ENCODE measurements around the gene CAPG. TPM values are rescaled to one million over a fixed set of nuclear protein-coding genes. Genes with fewer than 3 reads are reported as not detected.

CAPG gene
- polyA plus RNA-seq, 2 of the 4 experiments (the other 2 are of a cell fraction) = 57.5 to 81.0 TPM

DNA sequence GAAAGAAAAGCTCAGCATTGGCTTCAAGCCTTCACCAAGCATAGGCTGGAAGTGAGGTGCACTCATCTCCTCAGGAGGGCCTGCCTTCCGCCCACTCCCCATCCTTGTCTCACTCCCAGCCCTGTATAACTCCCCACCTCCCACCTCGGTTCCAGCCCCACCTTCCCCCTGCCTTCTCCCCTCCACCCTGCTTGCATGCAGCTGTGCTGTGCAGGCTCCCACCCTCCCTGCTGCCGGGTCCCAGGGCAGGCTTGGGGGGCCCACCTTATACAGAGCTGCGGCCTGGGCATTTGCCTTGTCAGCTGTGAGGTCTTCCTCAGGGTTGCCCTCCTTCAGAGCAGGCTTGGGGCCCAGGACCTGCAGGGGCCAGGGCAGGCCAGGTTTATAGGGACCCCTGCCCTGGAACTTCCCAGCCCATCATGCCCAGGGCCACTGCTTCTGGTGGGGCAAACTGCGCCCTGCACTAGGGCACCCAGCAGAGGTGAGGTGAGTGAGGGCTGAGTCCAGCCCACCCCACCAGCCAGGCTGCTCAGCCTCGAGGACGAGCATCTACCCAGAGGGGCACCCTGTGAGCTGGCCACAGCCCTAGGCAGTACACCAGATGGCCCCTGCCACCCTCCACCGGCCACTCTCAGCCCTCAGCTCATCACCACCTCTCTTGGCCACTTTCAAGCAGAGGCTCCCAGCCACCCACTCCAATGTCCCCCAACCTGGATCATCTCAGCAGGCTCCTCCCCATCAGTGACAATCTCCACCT lies 11.6 kb downstream of the CAPG start:
- 89% methylated on average over 5 of the region's 8 CpGs for WGBS (ENCODE audit: missing lambda C conversion rate)
- Histone ChIP-seq H3K9me3 (peaks cover 5% of the 10 kb centered on the region; the same call in 2 of the 3 replicates), H3K27ac (no peak overlapping the region), H3K4me3 (no peak overlapping the region), H3K4me2 (no peak overlapping the region), H3K4me1 (no peaks in the 10 kb centered on the region)
- POLR2A ChIA-PET = interaction anchor here (0.5 to 1.5 kb wide), 2 partner anchors 44 to 140 kb away, joined by 3 read pairs; partner anchors contain the start of genes ELMOD3, MAT2A and RETSAT
- FAIRE-seq = no peak
- TF ChIP-seq RARB (CRISPR knock-in tag; IDR thresholded peaks at IDR 0.05) = no peak
- TF ChIP-seq HOXB5 (CRISPR knock-in tag; IDR thresholded peaks at IDR 0.05) = no peak
- TF ChIP-seq FOSL2 (IDR thresholded peaks at IDR 0.05) = no peak
- no peak for TF ChIP-seq FOSL2 (CRISPR knock-in tag; IDR thresholded peaks at IDR 0.05)
- no peak for TF ChIP-seq JUNB (IDR thresholded peaks at IDR 0.05)
- no peak for TF ChIP-seq CBX8 (IDR thresholded peaks at IDR 0.05)
- no peak for TF ChIP-seq REST (IDR thresholded peaks at IDR 0.05)
- no peak for TF ChIP-seq HOXB13 (CRISPR knock-in tag; IDR thresholded peaks at IDR 0.05; ENCODE audit: low read depth)
- no peak for TF ChIP-seq KDM1A (IDR thresholded peaks at IDR 0.05; ENCODE audit: low read depth)
- TF ChIP-seq CHD4 (IDR thresholded peaks at IDR 0.05; ENCODE audit: borderline replicate concordance) = no peak
- TF ChIP-seq EP300 (IDR thresholded peaks at IDR 0.05) = no peak
- no peak for TF ChIP-seq SREBF2 (IDR thresholded peaks at IDR 0.05)
- no peak for TF ChIP-seq SMC3 (IDR thresholded peaks at IDR 0.05)
- no peak; a peak in 1 of 6 replicates for ATAC-seq
- no peak for DNase-seq (ENCODE audit: low read depth in 1 of 2, low spot score in 1 of 2)
- CTCF ChIA-PET = interaction anchor here (0.6 to 41.9 kb wide), 8 partner anchors 9 to 337 kb away, joined by 3 to 1185 read pairs (median 4); partner anchors contain the start of genes GGCX and MAT2A

- WGBS (ENCODE audit: missing lambda C conversion rate) = 66% methylated on average over 4 of the region's 4 CpGs
- DNase-seq (ENCODE audit: low read depth in 1 of 2, low spot score in 1 of 2) (no peak), FAIRE-seq (no peak)
Observed at GRCh38 chr2:85397925-85398331, 12.2 kb downstream of the CAPG start.

More at GRCh38 chr2:85397925-85398331, 12.2 kb downstream of the CAPG start:
- ATAC-seq = no peak
- H3K9me3 ChIP-seq = no peaks in the 10 kb centered on the region; the same call in 2 of the 3 replicates
- ChIA-PET POLR2A (interaction anchor here (1.5 kb wide), 1 partner anchor 141 kb away, joined by 3 read pairs; the partner anchor contains the start of gene MAT2A), CTCF (interaction anchor here (0.6 to 41.9 kb wide), 4 partner anchors 9 to 338 kb away, joined by 3 to 1185 read pairs (median 4); partner anchors contain the start of genes GGCX and MAT2A)
- no peak overlapping the region for H3K4me3 ChIP-seq
- TF ChIP-seq, protein P1, sequence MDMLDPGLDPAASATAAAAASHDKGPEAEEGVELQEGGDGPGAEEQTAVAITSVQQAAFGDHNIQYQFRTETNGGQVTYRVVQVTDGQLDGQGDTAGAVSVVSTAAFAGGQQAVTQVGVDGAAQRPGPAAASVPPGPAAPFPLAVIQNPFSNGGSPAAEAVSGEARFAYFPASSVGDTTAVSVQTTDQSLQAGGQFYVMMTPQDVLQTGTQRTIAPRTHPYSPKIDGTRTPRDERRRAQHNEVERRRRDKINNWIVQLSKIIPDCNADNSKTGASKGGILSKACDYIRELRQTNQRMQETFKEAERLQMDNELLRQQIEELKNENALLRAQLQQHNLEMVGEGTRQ (IDR thresholded peaks at IDR 0.05) = no peak
- TF ChIP-seq RARB (CRISPR knock-in tag; IDR thresholded peaks at IDR 0.05) (no peak), ZFP36 (IDR thresholded peaks at IDR 0.05; ENCODE audit: borderline replicate concordance, partially characterized antibody) (no peak), NPAS2 (CRISPR knock-in tag; IDR thresholded peaks at IDR 0.05; ENCODE audit: borderline replicate concordance) (no peak), TP53 (CRISPR knock-in tag; IDR thresholded peaks at IDR 0.05) (no peak), FOSL2 (IDR thresholded peaks at IDR 0.05) (no peak), FOSL2 (CRISPR knock-in tag; IDR thresholded peaks at IDR 0.05) (no peak), MYC (IDR thresholded peaks at IDR 0.05; ENCODE audit: borderline replicate concordance, low read length) (no peak), SMC3 (IDR thresholded peaks at IDR 0.05) (no peak), RFX5 (IDR thresholded peaks at IDR 0.05) (no peak), ATOH8 (CRISPR knock-in tag; IDR thresholded peaks at IDR 0.05; ENCODE audit: low read depth) (no peak), SREBF2 (IDR thresholded peaks at IDR 0.05) (no peak), MAZ (IDR thresholded peaks at IDR 0.05; ENCODE audit: borderline replicate concordance, low read depth, low read length) (no peak), GATA3 (IDR thresholded peaks at IDR 0.05; ENCODE audit: borderline replicate concordance) (no peak)
- TF ChIP-seq, protein P2, sequence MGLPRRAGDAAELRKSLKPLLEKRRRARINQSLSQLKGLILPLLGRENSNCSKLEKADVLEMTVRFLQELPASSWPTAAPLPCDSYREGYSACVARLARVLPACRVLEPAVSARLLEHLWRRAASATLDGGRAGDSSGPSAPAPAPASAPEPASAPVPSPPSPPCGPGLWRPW (IDR thresholded peaks at IDR 0.05) = no peak
- TF ChIP-seq, protein P3, sequence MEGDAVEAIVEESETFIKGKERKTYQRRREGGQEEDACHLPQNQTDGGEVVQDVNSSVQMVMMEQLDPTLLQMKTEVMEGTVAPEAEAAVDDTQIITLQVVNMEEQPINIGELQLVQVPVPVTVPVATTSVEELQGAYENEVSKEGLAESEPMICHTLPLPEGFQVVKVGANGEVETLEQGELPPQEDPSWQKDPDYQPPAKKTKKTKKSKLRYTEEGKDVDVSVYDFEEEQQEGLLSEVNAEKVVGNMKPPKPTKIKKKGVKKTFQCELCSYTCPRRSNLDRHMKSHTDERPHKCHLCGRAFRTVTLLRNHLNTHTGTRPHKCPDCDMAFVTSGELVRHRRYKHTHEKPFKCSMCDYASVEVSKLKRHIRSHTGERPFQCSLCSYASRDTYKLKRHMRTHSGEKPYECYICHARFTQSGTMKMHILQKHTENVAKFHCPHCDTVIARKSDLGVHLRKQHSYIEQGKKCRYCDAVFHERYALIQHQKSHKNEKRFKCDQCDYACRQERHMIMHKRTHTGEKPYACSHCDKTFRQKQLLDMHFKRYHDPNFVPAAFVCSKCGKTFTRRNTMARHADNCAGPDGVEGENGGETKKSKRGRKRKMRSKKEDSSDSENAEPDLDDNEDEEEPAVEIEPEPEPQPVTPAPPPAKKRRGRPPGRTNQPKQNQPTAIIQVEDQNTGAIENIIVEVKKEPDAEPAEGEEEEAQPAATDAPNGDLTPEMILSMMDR (IDR thresholded peaks at IDR 0.05) = no peak
- no peak overlapping the region for H3K4me2 ChIP-seq
- H3K4me1 ChIP-seq = no peaks in the 10 kb centered on the region
- H3K27ac ChIP-seq = no peak overlapping the region
